SH-SY5Y (cell line): ENCODE measurements around the gene PCYOX1L.

ENCODE experiments used
- GATA2 ChIP-seq: IDR thresholded peaks from 2 replicates; pipeline ENCODE4 v1.6.1; 2011; ENCODE audit warnings: mild to moderate bottlenecking, low read depth, low read length
- GATA3 ChIP-seq: IDR thresholded peaks from 2 replicates; pipeline ENCODE4 v1.6.1; 2011; ENCODE audit warnings: low read depth, mild to moderate bottlenecking, low read length, moderate library complexity

DNA sequence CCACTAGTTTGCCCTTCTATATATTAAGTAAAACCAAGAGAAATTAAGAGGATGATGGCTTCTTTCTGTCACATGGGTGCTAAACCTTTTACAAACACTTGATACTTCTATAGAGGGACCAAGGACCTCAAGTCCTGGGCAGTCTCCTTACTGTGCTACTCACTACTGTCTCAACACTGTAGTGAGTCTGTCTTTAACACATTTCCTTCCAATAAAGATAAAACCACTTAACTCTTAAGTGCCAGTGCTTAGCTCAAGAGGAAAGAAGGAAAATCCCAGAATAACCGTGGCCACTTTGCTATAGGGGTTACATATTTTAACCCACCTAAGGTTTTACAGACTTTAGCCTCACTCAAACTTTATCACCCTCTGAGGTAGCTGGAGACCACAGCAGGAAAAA is 16.9 kb upstream of the PCYOX1L start:
- no peak for TF ChIP-seq GATA2
- TF ChIP-seq GATA3, result no peak
